Lower leg skin (tissue), 4 donors: ENCODE data around the gene C2orf76. TPM values are rescaled to one million over a fixed set of nuclear protein-coding genes. Genes with fewer than 3 reads are reported as not detected.

Source experiments
- DNase-seq, 2 donors: peaks; one replicate each; pipeline ENCODE4 v3.0.0-alpha.2; 2019; ENCODE audit warnings: low spot score in 2 of 2
- H3K4me3 ChIP-seq: fragments of 200-600 bp; sonication (generic); 2 replicates; pipeline ENCODE4 v1.5.1; 2017; ENCODE audit warnings: mild to moderate bottlenecking, low read depth; ENCODE audit not compliant: poor library complexity, severe bottlenecking
- CTCF ChIP-seq, 3 donors: fragments of 450-650 bp; IDR thresholded peaks; one replicate each; pipeline ENCODE4 v1.5.1; 2016; ENCODE audit warnings: antibody characterized with exemption in 3 of 3, mild to moderate bottlenecking in 3 of 3, moderate library complexity in 2 of 3
- POLR2A ChIP-seq, 2 donors: fragments of 450-650 bp; IDR thresholded peaks; one replicate each; pipeline ENCODE4 v1.6.1; 2016 to 2017; ENCODE audit warnings: antibody characterized with exemption in 2 of 2, mild to moderate bottlenecking in 1 of 2, moderate library complexity in 1 of 2
- WGBS, 2 donors: methylation state at CpG; one replicate each; pipeline ENCODE4 v1.1.5; 2018; 5-methylcytosine and 5-hydroxymethylcytosine counted together
- intact Hi-C: fragments of 100-400 bp; cut with DNase I; formaldehyde crosslinking; loops from one replicate; pipeline ENCODE4 v1.15.0; 2023; ENCODE audit warnings: low total_unique reads
- total RNA-seq, 4 donors: library from RNA; depleted of rRNA; stranded (reverse); fragments of >200 nt; gene quantifications; one replicate each; pipeline ENCODE4 v1.1.0, GENCODE V29; 2016

Gene C2orf76
- total RNA-seq, 4 donors from 2014 or later, result 13.3 to 18.3 (median 16.7) TPM

- DNase-seq, result no peak
- WGBS, 2 donors, result 29 to 42% methylated on average over 6 of the region's 6 CpGs
- TF ChIP-seq CTCF (IDR thresholded peaks at IDR 0.05), result no peak
- no peak for TF ChIP-seq POLR2A (IDR thresholded peaks at IDR 0.05)
- no peak overlapping the region for H3K4me3 ChIP-seq
- intact Hi-C loops, result no loop called here
These were observed 1.2 kb downstream of the C2orf76 start for GRCh38 chr2:119365436-119365835.

GRCh38 chr2:119364798-119365197 is 1.8 kb downstream of the C2orf76 start:
- intact Hi-C loops, result no loop called here
- no peak for TF ChIP-seq POLR2A (IDR thresholded peaks at IDR 0.05)
- no peak for TF ChIP-seq CTCF (IDR thresholded peaks at IDR 0.05)
- DNase-seq, result no peak
- 83 to 90% methylated on average over 6 of the region's 6 CpGs for WGBS, 2 donors
- H3K4me3 ChIP-seq, result no peak overlapping the region

GRCh38 chr2:119360423-119360966 is 6.1 kb downstream of the C2orf76 start:
- no peak for DNase-seq

GRCh38 chr2:119359774-119360173 is 6.9 kb downstream of the C2orf76 start:
- DNase-seq, result no peak
- no peak overlapping the region for H3K4me3 ChIP-seq
- no peak for TF ChIP-seq POLR2A (IDR thresholded peaks at IDR 0.05)
- intact Hi-C loops, result no loop called here
- 91 to 92% methylated on average over 6 of the region's 6 CpGs for WGBS, 2 donors

More at GRCh38 chr2:119360423-119360966, 6.1 kb downstream of the C2orf76 start:
- no peak overlapping the region for H3K4me3 ChIP-seq
- TF ChIP-seq POLR2A (IDR thresholded peaks at IDR 0.05) (no peak), CTCF (IDR thresholded peaks at IDR 0.05) (no peak)
- 90 to 93% methylated on average over 2 of the region's 2 CpGs for WGBS, 2 donors
- intact Hi-C loops, result no loop called here

GRCh38 chr2:119354860-119355259 is 11.8 kb downstream of the C2orf76 start:
- DNase-seq, result no peak
- intact Hi-C loops, result no loop called here
- no peak overlapping the region for H3K4me3 ChIP-seq
- TF ChIP-seq CTCF (IDR thresholded peaks at IDR 0.05) (no peak), POLR2A (IDR thresholded peaks at IDR 0.05) (no peak)
- WGBS, 2 donors, result 95% methylated on average over 1 of the region's 1 CpG

- TF ChIP-seq CTCF (IDR thresholded peaks at IDR 0.05) (no peak), POLR2A (IDR thresholded peaks at IDR 0.05) (no peak)
- intact Hi-C loops, result no loop called here
- DNase-seq, result no peak
- no peak overlapping the region for H3K4me3 ChIP-seq
These were observed 14.3 kb downstream of the C2orf76 start for GRCh38 chr2:119352357-119352756.
